IMR-90 (cell line): Measurements from ENCODE around the gene MROH8.
"Not testable (repeated sequence)": the region's sequence is repeated elsewhere in the genome, so short reads cannot be mapped to it uniquely, and the experiment has no call there.

ENCODE experiments used
- BHLHE40 ChIP-seq: fragments of 150-350 bp; IDR thresholded peaks from 2 replicates; pipeline ENCODE4 v1.6.1; 2016; ENCODE audit warnings: mild to moderate bottlenecking, low read depth, low read length
- CEBPB ChIP-seq: IDR thresholded peaks from 2 replicates; pipeline ENCODE4 v1.6.1; 2012; ENCODE audit warnings: low read depth, low read length, improper control_type of control experiment
- CTCF ChIP-seq: conservative IDR thresholded peaks from 2 replicates; pipeline ENCODE4 v1.5.1; 2012; ENCODE audit warnings: mild to moderate bottlenecking, low read depth, low read length, improper control_type of control experiment
- ELK1 ChIP-seq: fragments of 150-350 bp; IDR thresholded peaks from 2 replicates; pipeline ENCODE4 v1.6.1; 2016; ENCODE audit warnings: low read depth, mild to moderate bottlenecking, low read length, moderate library complexity, borderline replicate concordance
- POLR2A ChIP-seq: IDR thresholded peaks from 2 replicates; pipeline ENCODE4 v1.6.1; 2012; ENCODE audit warnings: mild to moderate bottlenecking, low read depth, low read length
- RAD21 ChIP-seq: IDR thresholded peaks from 2 replicates; pipeline ENCODE4 v1.6.1; 2012; ENCODE audit warnings: low read length, improper control_type of control experiment
- SMC3 ChIP-seq: fragments of 150-350 bp; IDR thresholded peaks from 2 replicates; pipeline ENCODE4 v1.6.1; 2016; ENCODE audit warnings: low read depth, mild to moderate bottlenecking, antibody characterized with exemption, low read length, moderate library complexity

GRCh38 chr20:37069563-37069962 is 109.8 kb downstream of the MROH8 start:
- TF ChIP-seq BHLHE40, SMC3, CTCF, POLR2A, CEBPB, RAD21, ELK1: not testable (repeated sequence)
